GM19240 (cell line): ENCODE data around the gene CADM1.

Experiments
- DNase-seq: peaks from one replicate; pipeline ENCODE4 v3.0.0; 2011; ENCODE audit warnings: low spot score; ENCODE audit not compliant: insufficient read length

Gene CADM1

GRCh38 chr11:115286614-115287013, 217.6 kb downstream of the CADM1 start:
- no peak for DNase-seq

DNA sequence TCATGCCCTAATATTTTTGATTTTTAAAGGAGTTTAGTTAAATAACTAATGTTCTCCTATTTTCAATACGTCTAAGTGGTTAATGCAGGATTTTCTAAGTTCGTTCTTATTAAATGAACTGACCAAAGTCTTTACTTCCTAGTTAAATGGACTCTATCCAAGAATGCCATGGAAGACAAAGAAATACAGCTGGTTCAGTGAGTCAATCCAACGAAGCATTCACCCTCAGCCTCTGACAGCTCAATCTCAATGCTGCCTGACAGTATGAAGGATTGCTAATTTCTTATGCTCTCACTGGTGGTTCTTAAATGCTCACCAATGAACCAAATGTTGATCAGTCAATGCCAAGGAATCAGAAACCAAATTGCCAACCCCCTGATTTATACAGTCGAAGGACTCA, 219.4 kb downstream of the CADM1 start:
- no peak for DNase-seq

DNA sequence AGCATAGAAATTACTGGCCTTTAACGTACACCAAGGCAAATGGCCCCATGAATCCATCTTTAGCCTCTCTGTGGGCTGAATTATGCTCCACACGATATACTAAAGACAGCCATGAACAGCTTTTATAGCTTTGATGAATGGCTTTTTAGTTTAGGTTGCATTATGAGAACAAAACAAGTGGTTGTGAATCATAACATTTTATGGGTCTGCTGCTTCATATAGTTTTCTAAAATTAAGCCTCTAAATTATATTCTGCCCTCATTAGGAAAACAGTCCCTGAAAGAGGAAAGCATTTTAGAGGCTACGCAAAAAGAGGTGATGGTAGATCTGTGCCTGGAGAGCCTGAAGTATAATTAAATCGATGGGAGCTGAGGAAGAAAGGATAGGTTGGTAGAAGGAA, 221.3 kb downstream of the CADM1 start:
- DNase-seq = no peak

DNA sequence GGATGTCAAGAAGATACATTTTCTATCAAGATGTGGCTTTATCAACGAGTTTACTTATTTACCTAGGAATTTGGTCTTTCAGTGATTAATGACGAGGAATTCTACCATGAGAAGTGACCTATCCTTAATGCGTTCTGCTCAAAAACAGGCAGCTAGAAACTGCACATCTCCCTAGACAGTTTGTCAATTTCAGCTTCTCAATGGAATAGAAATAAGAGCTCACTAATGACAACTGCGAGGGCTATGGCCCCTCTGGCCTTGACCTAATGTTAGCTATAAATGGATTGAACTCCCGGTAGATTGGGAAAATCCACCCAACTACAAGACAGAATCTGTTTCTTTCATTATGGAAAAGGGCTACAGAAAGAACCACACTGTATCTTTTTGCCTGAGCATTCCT, 223.4 kb downstream of the CADM1 start:
- no peak for DNase-seq

DNA sequence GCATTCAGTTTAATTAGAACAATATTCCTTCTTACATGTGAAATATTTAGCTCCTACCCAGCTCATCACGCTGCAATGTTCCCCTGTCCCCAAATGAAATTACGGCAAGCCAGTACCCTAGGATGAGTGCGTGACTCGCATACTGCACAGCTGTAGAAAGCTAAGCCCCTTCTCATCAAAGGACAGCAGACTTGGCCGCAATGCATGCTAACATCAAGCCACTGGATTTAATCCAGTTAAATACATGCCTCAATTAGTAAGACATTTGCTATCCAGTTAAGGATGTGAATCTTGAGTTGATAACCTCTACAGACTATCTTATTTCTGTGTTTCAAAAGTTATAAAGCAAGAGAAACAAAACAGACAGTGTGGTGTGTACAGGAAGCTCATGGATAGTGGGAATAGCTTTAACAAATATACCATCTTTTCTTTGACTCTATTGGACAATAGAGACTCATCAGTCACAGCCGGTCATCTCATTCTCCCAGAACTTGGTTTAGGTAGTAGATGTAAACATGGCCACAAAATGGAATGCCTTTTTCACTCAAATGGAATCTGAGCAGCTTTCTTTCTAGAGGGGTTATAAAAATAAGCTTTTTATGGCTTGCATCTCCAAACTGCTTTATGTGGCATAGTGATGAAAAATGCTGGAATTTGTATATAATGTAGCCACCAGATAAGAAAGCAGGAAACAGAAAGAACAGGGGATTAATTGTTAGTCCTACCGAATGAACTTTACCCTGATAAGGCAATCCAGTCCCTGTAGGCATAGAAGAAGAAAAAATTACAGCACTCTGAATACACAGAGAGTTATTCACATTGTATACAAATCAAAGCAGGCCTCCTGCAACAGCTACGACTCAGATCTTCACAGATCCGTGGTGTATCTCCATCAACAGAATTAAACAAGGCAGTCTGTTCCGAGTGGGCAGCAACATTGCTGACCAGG, 224.1 kb downstream of the CADM1 start:
- no peak for DNase-seq

DNA sequence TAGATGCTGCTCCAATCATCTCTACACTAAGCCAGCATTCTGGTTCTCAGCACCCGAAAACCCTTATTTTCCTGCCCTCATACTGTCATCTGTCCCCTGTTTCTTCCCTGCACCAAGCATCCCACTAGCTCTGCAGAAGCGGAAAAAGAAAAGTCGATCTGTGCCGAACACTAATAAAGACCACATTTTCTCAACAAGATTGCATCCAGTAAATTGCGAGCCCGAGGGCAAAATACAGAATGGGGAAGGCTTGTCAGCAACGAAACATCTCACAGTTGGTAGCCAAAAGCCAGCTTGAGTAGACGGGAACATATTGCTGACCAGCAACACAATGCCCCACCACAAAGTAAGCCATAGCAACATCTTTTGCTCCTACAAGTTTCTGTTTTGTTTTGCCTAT, 227.4 kb downstream of the CADM1 start:
- DNase-seq = no peak

DNA sequence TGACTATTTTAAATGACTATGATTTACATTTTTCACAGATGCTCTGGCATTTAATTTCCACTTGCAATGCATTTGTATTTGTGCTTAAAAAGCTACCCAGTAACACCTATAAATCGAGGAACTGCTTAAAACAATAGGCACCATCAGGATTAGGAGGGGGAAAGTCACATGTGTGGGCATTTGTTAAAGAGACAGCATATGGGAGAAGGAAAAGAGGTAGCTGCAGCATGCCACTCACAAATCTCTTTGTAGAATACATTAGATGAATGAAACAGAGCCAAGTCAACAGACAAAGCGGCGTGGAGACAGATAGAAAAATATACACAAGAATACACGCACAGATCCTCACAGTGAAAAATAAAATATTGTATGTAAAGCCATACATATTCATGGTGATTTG, 228.0 kb downstream of the CADM1 start:
- no peak for DNase-seq

DNA sequence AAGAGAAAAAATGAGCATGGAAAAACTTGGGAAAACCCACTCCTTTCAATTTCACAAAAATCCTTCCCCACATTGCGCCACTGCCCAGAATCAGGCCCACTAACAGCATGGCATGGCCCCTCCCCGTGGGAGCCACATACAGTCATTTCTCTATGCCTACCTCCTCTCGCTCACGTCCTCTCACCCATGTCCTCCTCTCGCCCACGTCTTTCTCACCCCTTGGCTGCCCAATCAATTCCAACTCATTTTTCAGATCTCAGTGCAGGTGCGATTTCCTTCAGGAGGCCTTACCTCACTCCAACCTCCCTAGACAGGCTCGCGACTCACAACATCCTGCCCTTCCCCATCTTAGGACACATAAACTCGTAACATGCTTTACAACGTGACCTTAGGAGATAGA, 229.2 kb downstream of the CADM1 start:
- no peak for DNase-seq

GRCh38 chr11:115272925-115273324, 231.3 kb downstream of the CADM1 start:
- DNase-seq = no peak

GRCh38 chr11:115271643-115272042, 232.6 kb downstream of the CADM1 start:
- DNase-seq = no peak

DNA sequence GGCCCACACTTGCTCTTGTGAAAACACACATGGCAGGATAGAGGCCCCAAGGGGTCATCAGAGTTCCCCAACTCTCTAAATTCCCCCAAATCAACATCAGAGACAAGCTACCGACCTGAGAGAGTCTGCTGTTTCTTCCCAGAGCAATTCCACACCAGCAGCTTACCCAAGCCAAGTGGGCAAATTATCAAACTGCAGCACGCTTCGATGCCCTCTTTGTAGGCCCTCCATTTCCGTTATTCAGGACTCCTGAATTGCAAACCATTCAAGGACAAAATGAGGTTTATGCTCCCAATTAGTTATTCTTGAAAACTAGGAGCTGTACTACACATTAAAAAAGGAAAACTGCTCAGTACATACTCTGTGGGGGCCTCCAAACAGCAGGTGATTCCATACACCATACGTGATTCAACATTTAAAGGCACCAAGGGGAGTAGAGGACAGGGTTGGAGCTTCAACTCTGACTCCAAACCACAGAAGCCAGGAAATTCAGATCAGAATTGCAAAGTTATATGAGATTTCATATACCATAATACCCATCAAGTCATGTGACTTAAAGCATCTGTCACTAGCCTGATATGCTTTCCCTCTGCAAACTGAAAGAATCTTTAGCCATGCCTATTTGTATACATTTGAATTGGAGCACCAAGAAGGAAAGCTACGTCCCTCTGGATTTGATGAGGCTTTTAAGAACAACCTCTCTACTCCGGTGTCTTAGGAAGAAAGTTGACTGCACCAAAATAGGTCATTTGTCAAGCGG, 234.8 kb downstream of the CADM1 start:
- no peak for DNase-seq

DNA sequence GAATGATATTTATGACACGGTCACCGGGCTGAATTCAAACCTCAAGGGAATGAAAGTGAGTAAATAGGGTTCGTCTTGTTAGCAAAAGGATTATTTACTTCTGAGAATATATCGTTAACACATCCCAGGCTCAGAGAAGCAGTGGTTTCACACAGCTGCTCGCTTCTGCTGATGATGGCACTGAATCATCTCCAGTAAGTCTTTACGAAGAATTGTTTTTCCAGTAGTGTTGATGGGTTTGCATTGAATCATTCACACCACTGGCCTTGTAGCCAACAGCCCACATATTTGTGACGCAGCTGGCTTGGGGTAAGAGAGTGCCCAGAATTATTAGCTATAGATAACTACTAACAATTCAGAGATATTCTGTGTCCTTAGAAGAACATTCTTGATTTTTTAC, 236.3 kb downstream of the CADM1 start:
- no peak for DNase-seq

DNA sequence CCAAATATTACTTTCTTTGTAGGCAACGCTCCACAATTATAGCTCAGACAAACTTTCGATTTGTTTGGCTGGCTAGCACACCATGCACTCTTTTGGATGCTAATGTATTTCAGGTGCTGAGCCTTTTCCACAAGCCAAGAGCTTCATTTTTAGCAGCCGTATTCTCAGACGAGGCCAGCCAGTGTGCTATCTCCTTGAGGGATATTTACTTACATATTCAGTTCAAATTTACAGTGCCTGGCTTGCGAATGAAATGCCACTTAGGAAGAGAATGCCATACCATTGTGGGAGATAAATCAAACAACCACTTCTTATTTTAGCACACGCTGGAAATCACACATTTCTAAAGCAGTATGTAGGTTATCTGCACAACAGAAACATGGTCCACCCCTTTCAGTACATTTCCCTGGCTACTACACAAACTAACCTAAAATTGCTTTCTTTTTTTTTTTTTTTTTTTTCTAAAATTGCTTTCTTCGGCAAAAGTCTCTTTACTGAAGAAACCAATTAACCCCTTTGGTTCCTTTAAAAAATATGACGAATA, 236.9 kb downstream of the CADM1 start:
- DNase-seq = no peak

DNA sequence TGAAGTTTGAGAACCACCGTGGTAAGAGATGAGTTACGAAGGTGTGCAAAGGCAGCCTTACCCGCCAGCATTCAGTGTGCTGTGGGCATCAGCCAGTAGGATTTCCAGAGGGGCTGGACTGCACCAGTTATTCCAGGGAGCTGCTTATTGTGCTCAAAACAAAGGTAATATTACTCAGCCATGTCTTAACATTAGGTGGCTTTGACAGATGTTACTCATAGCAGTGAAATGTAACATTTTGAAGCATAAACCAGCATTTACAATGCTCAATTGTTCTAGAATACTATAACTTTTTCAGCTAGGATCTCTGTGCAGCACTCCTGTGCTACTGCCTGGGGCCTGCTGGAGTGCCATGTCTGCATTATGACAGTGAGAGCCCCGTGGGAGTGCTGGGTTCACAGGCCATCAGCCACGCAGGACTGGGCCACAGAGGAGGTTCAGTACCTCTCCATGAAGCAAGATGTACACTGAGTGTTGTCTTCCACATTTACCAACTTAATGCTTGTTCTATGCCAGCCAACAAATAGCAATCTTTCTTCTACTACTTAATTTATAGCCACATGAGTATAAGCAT, 238.1 kb downstream of the CADM1 start:
- DNase-seq = no peak

- DNase-seq = no peak
Measured at GRCh38 chr11:115263799-115264656, 240.2 kb downstream of the CADM1 start.

GRCh38 chr11:115258216-115258615, 246.0 kb downstream of the CADM1 start:
- no peak for DNase-seq

GRCh38 chr11:115257678-115258077, 246.5 kb downstream of the CADM1 start:
- no peak for DNase-seq

- no peak for DNase-seq
Measured at GRCh38 chr11:115257270-115257669, 246.9 kb downstream of the CADM1 start.

- peak; percentile 10 for DNase-seq
Measured at GRCh38 chr11:115256397-115257197, 247.6 kb downstream of the CADM1 start.
